22Rv1 (cell line): ENCODE results near the gene BRK1.
"Not testable (repeated sequence)": the region's sequence is repeated elsewhere in the genome, so short reads cannot be mapped to it uniquely, and the experiment has no call there.

Source experiments
- H3K27ac ChIP-seq: fragments of 450-650 bp; 2 replicates; pipeline ENCODE4 v1.5.1; 2017
- ZFX ChIP-seq: fragments of 450-650 bp; IDR thresholded peaks from 2 replicates; pipeline ENCODE4 v1.6.1; 2017; ENCODE audit warnings: antibody characterized with exemption, borderline replicate concordance
- TF ChIP-seq, protein P1 (sequence below): fragments of 450-650 bp; IDR thresholded peaks from 2 replicates; pipeline ENCODE4 v1.5.1; 2017; ENCODE audit warnings: mild to moderate bottlenecking

BRK1 gene

DNA sequence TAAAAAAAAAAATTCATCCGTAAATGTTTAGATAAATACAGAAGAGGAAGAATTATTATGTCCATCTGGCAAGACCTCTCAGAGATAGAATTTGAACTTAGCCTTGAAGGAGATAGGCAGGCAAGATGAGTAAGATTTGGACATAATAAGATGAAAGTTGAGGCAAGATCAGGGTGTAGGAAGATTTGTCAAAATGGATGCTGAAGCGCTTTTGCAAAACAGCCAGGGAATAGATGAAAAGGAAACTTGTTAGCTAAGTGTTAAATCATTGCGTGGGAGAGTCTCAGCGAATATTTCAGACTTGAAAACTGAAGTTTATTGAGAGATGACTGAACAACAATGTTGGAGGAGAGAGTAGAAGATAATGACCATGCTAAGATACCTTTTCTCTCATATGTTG lies 7.2 kb downstream of the BRK1 start:
- no peak for TF ChIP-seq ZFX
- TF ChIP-seq, protein P1, sequence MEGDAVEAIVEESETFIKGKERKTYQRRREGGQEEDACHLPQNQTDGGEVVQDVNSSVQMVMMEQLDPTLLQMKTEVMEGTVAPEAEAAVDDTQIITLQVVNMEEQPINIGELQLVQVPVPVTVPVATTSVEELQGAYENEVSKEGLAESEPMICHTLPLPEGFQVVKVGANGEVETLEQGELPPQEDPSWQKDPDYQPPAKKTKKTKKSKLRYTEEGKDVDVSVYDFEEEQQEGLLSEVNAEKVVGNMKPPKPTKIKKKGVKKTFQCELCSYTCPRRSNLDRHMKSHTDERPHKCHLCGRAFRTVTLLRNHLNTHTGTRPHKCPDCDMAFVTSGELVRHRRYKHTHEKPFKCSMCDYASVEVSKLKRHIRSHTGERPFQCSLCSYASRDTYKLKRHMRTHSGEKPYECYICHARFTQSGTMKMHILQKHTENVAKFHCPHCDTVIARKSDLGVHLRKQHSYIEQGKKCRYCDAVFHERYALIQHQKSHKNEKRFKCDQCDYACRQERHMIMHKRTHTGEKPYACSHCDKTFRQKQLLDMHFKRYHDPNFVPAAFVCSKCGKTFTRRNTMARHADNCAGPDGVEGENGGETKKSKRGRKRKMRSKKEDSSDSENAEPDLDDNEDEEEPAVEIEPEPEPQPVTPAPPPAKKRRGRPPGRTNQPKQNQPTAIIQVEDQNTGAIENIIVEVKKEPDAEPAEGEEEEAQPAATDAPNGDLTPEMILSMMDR: no peak
- no peak overlapping the region for H3K27ac ChIP-seq

DNA sequence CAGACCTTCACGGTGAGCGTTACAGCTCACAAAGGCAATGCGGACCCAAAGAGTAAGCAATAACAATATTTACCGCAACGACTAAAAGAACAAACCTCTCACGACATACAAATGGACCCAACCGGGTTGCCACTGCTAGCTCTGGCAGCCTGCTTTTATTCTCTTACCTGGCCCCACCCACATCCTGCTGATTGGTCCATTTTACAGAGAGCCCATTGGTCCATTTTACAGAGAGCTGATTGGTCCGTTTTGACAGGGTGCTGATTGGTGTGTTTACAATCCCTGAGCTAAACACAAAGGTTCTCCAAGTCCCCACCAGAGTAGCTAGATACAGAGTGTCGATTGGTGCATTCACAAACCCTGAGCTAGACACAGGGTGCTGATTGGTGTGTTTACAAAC lies 20.4 kb downstream of the BRK1 start:
- not testable (repeated sequence) for H3K27ac ChIP-seq

DNA sequence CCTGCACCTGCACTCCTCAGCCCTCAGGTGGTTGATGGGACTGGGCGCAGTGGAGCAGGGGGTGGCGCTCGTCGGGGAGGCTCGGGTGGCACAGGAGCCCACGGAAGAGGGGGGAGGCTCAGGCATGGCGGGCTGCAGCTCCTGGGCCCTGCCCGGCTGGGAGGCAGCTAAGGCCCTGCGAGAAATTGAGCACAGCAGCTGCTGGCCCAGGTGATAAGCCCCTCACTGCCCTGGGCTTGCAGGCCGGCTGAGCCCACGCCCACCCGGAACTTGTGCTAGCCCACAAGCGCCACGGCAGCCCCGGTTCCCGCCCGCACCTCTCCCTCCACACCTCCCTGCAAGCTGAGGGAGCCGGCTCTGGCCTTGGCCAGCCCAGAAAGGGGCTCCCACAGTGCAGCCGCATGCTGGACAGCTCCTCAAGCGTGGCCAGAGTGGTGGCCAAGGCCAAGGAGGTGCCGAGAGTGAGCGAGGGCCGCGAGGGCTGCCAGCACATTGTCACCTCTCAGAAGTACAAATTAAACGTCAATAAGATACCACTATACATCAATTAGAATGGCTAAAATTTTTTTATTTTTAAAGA lies 21.0 kb downstream of the BRK1 start:
- TF ChIP-seq, protein P1: no peak
- TF ChIP-seq ZFX: no peak
- no peak overlapping the region for H3K27ac ChIP-seq

DNA sequence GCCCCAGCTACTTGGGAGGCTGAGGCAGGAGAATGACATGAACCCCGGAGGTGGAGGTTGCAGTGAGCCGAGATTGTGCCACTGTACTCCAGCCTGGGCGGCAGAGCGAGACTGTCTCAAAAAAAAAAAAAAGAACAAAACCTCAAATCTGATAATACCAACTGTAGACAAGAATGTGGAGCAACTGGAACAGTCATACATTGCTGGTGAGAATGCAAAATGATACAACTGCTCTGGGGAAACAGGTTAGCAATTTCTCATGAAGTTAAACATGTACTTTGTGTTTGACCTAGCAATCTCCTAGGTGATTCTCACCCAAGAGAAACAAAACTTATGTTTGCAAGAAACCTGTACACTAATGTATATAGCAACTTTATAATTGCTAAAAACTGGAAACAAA lies 21.7 kb downstream of the BRK1 start:
- TF ChIP-seq ZFX: no peak
- TF ChIP-seq, protein P1: no peak

DNA sequence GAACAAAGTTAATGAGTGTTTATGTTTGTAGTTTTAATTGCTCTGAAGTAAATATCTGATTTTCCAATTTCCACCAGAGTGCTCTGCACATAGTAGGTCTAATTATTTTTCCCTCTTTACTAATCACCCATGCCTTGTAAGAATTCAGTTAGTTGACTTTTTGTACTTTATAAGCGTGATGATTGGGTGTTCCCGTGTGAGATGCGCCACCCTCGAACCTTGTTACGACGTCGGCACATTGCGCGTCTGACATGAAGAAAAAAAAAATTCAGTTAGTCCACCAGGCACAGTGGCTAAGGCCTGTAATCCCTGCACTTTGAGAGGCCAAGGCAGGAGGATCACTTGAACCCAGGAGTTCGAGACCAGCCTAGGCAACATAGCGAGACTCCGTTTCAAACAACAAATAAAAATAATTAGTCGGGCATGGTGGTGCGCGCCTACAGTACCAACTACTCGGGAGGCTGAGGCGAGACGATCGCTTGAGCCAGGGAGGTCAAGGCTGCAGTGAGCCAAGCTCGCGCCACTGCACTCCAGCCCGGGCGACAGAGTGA lies 25.6 kb downstream of the BRK1 start:
- TF ChIP-seq ZFX: no peak
- TF ChIP-seq, protein P1: no peak
- peak overlapping the region; percentile 92 for H3K27ac ChIP-seq

More for the DNA sequence above, 21.7 kb downstream of the BRK1 start:
- no peak overlapping the region for H3K27ac ChIP-seq

DNA sequence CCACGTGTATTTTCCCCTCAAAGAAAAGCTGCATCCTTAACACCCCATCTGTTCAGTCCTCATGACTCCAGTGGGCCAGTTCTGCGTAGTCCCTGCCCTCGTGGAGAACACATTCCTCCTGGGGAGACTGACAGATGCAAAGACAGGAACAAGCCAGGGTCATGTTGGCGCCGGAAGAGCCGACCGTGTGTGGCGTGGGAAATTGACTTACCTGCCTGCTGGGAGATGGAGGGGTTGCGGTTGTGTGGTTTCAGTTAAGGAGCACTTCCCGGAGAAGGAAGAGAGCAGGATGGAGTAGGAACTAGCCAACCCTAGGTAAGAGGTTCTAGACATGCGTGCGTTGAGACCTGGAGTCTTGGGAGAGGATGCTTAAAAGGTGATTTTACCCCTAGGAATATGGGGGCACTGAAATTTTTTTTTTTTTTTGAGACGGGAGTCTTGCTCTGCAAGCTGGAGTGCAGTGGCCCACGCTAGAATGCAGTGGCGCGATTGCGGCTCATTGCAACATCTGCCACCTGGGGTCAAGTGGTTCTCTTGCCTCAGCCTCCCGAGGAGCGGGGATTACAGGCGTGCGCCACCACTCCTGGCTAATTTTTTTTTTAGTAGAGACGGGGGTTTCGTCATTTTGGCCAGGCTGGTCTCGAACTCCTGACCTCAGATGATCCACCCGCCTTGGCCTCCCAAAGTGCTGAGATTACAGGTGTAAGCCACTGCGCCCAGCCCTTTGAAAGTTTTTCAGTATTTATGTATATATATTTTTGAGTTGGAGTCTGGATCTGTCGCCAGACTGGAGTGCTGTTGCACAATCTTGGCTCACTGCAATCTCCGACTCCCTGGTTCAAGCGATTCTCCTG lies 27.5 kb downstream of the BRK1 start:
- peak overlapping the region; percentile 92 for H3K27ac ChIP-seq
- TF ChIP-seq ZFX: no peak
- TF ChIP-seq, protein P1: no peak

DNA sequence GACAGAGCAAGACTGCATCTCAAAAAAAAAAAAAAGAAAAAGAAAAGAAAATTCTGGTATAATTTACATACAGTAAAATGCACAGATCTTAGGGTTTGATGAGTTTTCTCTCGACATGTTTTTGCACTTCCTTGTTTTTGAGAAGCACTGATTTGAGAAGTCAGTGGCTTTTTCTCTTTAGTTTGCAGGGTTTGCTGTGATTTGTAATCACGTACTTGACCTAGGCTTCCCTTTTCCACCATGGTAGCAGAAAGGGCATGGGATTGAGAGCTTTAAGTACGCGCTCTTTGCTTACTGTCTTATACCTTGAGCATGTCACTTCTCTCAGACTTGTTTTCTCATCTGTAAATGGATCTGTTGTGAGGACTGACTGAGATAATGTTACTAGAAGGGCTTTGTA lies 30.2 kb downstream of the BRK1 start:
- TF ChIP-seq, protein P1: no peak
- no peak for TF ChIP-seq ZFX

More for the DNA sequence above, 30.2 kb downstream of the BRK1 start:
- no peak overlapping the region for H3K27ac ChIP-seq
